Measurements from ENCODE around the gene OPCML. TPM values are rescaled to one million over a fixed set of nuclear protein-coding genes. Genes with fewer than 3 reads are reported as not detected.

Gene OPCML
- total and polyA plus RNA-seq, 2 experiments from 2014 or later = 1.2 to 4.4 TPM

- TF ChIP-seq STAT1 (IDR thresholded peaks at IDR 0.05; ENCODE audit: unreplicated experiment) (no peak), ZNF462 (CRISPR knock-in tag; IDR thresholded peaks at IDR 0.05) (no peak), ZNF331 (CRISPR knock-in tag; IDR thresholded peaks at IDR 0.05; ENCODE audit: low read depth) (no peak), EZH2 (IDR thresholded peaks at IDR 0.05; ENCODE audit: low read depth, unreplicated experiment) (no peak), EZH2phosphoT487 (IDR thresholded peaks at IDR 0.05; ENCODE audit: unreplicated experiment) (no peak), POLR2AphosphoS5 (IDR thresholded peaks at IDR 0.05; ENCODE audit: low read depth) (no peak)
Measured at GRCh38 chr11:132410383-132410782, 1121.9 kb downstream of the OPCML start (continued).

- DNase-seq (ENCODE audit: low spot score) (no peak), ATAC-seq (no peak)
- Histone ChIP-seq H3K27me3 (ENCODE audit: insufficient read depth) (no peaks in the 10 kb centered on the region), H3F3A (replicated peaks; ENCODE audit: low read depth) (no peaks in the 10 kb centered on the region), H2AFZ (no peak overlapping the region), H3K4me2 (no peak overlapping the region), H3K4me3 (no peak overlapping the region), H3K4me1 (ENCODE audit: insufficient read depth) (peaks cover 15% of the 10 kb centered on the region; the same call in 1 of the 2 replicates), H4K20me1 (replicated peaks; ENCODE audit: insufficient read depth) (no peaks in the 10 kb centered on the region), H3K36me3 (ENCODE audit: insufficient read depth) (no peaks in the 10 kb centered on the region), H3K9me2 (ENCODE audit: insufficient read depth) (no peaks in the 10 kb centered on the region), H3K27ac (ENCODE audit: low read depth) (no peak overlapping the region), H3K79me2 (replicated peaks; ENCODE audit: insufficient read depth) (no peaks in the 10 kb centered on the region)
- Mint-ChIP-seq H3K9me3 (no peaks in the 10 kb centered on the region), H3K36me3 (ENCODE audit: low read depth) (no peaks in the 10 kb centered on the region), H3K27me3 (ENCODE audit: insufficient read depth, low read depth, poor library complexity) (no peaks in the 10 kb centered on the region), H3K4me3 (no peak overlapping the region), H3K4me1 (peaks cover 15% of the 10 kb centered on the region), H3K27ac (no peak overlapping the region)
- no peak for TF ChIP-seq ZNF331 (CRISPR knock-in tag; IDR thresholded peaks at IDR 0.05; ENCODE audit: low read depth)
- TF ChIP-seq CTCF (conservative IDR thresholded peaks at IDR 0.05; ENCODE audit: low read depth in 2 of 2) = no peak
- TF ChIP-seq STAT1 (IDR thresholded peaks at IDR 0.05; ENCODE audit: unreplicated experiment) = no peak
- no peak for TF ChIP-seq NANOG (IDR thresholded peaks at IDR 0.05; ENCODE audit: borderline replicate concordance)
- TF ChIP-seq CREB1 (CRISPR knock-in tag; IDR thresholded peaks at IDR 0.05; ENCODE audit: low read depth) = no peak
- no peak for TF ChIP-seq EZH2 (IDR thresholded peaks at IDR 0.05; ENCODE audit: low read depth, unreplicated experiment)
- no peak for TF ChIP-seq POLR2AphosphoS5 (IDR thresholded peaks at IDR 0.05; ENCODE audit: low read depth)
- TF ChIP-seq EZH2phosphoT487 (IDR thresholded peaks at IDR 0.05; ENCODE audit: unreplicated experiment) = no peak
Measured at GRCh38 chr11:132409573-132410355, 1122.5 kb downstream of the OPCML start.

Data from GM23338 (cell line).